ENCODE data around the gene CDC123.
"Not testable (repeated sequence)": the region's sequence is repeated elsewhere in the genome, so short reads cannot be mapped to it uniquely, and the experiment has no call there.

CDC123 gene

GRCh38 chr10:12235796-12236195 lies 39.8 kb downstream of the CDC123 start:
- DNase-seq (ENCODE audit: low read depth) = no peak

DNA sequence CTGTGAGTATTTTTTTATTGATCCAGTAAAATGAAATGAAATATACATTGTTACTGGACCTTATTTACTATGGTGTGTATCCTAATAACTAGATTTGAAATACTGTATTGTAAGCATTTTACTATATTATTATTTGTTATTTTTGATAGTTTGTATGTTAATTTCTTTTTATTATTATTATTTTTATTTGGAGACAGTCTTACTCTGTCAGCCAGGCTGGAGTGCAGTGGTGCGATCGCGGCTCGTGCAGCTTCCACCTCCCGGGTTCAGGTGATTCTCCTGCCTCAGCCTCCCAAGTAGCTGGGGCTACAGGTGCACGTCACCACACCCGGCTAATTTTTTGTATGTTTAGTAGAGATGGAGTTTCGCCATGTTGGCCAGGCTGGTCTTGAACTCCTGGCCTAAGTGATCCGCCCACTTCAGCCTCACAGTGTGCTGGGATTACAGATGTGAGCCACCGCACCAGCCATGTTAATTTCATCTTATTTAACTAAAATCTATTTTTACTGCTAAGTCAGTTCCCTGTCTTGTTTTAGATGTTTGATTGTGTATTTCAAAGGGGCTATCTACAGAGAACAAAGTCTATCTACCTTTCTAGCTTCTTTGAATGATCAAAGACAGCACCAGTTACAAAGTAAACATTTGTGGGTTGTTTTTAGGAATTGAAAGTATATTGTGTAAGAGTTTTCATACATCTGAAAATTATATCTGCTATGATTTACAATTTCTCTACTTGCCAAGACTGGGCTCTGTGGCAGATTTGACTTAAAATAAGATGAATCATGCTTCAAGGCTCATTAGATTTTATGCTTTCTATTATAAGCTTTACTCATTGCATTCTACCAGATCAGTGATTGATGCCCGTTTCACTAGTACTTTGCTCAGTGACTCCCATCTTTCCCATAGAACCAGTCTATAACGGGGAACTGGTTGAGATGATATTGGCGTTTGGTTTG lies 41.6 kb downstream of the CDC123 start:
- DNase-seq (ENCODE audit: low read depth) = no peak

GRCh38 chr10:12238821-12239220 lies 42.8 kb downstream of the CDC123 start:
- DNase-seq (ENCODE audit: low read depth) = no peak

GRCh38 chr10:12241810-12242529 lies 46.0 kb downstream of the CDC123 start:
- DNase-seq (ENCODE audit: low read depth) = no peak

GRCh38 chr10:12243864-12244620 lies 48.1 kb downstream of the CDC123 start:
- DNase-seq (ENCODE audit: low read depth) = no peak

DNA sequence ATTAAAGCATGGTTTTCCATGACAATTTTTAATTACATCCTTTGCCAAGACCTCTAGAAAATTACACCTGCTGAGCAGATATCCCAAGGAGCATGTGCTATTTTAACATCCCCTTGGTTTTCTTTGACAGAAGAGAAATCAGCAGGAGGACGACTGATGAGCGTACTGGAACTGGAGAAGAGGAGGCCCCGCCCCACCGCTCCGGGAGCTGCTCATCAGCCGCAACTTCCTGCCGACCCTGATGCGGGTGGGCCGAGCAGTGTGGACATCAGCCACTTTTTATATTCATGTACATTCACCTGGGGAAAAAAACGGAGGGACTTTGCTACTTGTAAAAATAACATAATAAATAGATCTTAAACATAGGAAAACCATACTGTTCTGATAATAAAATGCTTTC lies 54.2 kb downstream of the CDC123 start:
- DNase-seq (ENCODE audit: low read depth) = no peak

GRCh38 chr10:12250702-12251101 lies 54.7 kb downstream of the CDC123 start:
- DNase-seq (ENCODE audit: low read depth) = not testable (repeated sequence)

GRCh38 chr10:12251581-12251980 lies 55.6 kb downstream of the CDC123 start:
- no peak for DNase-seq (ENCODE audit: low read depth)

DNA sequence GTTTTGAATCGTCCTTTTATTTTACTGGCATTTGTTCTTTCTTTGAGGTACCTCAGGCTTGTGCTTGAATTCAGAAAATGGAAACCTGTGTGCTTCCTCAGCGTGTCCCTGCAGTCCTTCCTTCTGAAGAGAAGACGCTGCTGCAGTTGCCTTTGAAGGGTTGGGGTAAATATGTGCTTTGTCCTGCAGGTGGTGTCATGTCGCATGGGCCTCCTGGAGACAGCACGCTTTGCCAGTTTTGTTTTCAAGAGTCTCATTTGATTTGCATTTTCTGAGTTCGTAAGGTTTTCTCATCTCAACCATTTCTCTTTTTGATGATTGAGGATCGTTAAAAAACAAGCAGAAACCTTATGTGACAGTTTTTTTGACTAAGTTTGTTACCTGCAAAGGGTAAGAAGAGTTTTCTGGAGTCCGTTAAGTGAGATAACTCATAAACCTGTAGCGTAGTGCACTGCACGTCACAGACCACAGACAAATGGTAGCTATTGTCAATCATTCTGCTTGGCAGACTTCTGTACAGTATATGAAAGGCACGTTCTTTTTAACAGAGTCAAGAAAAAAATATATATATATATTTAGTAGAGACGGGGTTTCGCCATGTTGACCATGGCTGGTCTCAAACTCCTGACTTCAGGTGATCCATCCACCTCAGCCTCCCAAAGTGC lies 57.0 kb downstream of the CDC123 start:
- no peak for DNase-seq (ENCODE audit: low read depth)

DNA sequence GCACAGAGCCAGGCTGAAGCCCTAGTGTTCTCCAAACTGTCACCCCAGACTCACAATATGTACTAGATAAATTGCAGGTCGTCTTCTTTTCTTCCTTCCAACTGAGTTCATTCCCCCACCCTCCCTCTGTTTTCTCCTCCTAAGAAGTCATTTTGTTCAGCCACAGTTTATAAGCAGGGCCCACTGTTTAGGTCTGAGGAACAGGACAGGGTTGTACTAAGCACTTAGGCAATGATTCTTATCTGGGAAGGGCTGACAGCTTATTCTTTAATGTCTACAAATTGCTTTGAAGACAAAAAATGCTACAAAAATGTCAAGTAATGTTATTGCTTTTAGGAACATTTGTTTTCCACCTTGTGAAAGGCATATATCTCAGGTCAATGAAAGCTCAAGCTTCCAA lies 59.1 kb downstream of the CDC123 start:
- no peak for DNase-seq (ENCODE audit: low read depth)

GRCh38 chr10:12259988-12260387 lies 64.0 kb downstream of the CDC123 start:
- no peak for DNase-seq (ENCODE audit: low read depth)

DNA sequence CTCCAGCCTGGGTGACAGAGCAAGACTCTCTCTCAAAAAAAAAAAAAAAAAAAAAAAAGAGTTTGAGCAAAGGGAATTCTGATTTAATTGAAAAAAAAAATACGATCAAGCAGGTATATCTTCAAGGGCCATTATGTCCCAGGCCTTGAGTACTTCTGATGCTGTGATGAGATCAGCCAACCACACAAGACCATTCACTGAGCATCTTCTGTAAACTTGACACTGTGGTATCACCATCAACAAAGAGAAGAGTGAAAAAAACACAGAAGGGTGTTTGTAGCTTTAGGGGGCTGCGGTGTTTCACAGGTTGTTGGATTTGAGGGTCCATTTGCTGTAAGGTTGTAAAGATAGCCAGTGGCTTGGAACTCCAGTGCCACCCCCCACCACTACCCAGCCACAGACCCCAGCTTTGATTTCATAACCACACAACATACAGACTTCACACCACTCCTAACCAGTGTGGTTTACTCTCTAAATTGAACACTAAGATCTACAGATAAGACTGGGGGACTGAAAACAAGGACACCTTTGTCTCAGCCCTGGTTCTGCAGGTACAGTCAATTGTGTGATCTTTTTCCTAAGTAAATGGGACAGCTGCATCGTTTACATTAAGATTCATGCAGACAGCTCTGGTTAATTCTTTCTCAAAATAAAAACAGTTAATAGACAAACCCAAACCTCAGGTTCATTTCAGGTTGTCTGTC lies 66.4 kb downstream of the CDC123 start:
- no peak for DNase-seq (ENCODE audit: low read depth)

- DNase-seq (ENCODE audit: low read depth) = peak; percentile 46
Measured at GRCh38 chr10:12264204-12264940, 68.4 kb downstream of the CDC123 start.

DNA sequence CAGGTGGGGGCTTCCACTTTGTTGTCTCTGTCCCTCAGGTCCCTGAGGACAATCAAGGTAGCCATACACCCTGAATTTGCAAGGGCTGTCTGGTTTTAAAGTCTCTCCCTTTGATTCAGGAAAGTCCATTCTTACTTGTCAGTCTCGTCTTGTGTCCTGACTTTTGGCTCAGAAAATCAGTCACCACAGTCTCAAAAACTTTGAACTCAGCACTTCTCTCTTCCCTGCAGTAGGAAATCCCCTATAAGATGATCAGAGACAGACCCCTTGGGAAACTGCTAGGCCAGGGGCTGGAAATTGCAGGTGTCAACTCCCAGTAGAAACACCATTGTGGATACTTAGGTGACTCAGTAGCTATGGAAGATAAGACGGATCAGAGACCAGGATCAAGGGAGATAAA lies 73.1 kb downstream of the CDC123 start:
- no peak for DNase-seq (ENCODE audit: low read depth)

DNA sequence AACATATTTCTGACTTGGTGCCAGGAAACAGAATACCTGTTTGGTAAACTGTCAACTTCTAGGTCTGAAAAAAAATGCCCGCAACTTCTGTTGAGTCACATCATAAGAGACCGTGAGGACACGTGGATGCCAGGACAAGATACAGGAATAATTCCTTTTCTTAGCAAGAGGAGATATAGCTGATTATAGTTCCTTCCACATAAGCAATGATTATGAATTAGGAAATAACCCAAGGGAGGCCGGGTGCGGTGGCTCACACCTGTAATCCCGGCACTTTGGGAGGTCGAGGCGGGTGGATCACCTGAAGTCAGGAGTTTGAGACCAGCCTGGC lies 75.2 kb downstream of the CDC123 start:
- no peak for DNase-seq (ENCODE audit: low read depth)

DNA sequence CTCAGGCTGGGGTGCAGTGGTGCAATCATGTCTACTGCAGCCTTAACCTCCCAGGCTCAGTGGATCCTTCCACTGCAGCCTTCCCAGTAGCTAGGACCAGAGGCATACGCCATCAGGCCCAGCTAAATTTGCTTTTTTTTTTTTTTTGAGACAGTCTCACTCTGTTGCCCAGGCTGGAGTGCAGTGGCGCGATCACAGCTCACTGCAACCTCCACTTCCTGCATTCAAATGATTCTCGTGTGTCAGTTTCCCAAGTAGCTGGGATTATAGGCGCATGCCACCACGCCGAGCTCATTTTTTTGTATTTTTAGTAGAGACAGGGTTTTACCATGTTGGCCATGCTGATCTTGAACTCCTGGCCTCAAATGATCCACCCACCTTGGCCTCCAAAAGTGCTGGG lies 81.9 kb downstream of the CDC123 start:
- not testable (repeated sequence) for DNase-seq (ENCODE audit: low read depth)

DNA sequence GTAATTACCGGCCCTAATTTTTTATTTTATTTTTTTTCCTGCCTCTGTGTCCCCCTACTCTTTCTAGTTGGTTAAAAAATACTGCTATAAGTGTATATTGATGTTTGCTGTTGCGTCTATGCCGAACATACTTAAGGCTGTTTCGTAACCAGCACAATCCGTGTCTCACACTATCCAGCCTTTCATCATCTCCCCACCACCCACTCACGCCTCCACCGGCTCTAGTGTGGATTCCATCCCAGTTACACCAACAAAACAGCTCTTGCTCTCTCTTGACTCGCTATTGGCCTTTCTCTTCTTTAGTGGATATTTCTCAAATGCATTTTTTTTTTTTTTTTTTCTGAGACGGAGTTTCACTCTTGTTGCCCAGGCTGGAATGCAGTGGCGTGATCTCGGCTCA lies 83.3 kb downstream of the CDC123 start:
- no peak for DNase-seq (ENCODE audit: low read depth)

DNA sequence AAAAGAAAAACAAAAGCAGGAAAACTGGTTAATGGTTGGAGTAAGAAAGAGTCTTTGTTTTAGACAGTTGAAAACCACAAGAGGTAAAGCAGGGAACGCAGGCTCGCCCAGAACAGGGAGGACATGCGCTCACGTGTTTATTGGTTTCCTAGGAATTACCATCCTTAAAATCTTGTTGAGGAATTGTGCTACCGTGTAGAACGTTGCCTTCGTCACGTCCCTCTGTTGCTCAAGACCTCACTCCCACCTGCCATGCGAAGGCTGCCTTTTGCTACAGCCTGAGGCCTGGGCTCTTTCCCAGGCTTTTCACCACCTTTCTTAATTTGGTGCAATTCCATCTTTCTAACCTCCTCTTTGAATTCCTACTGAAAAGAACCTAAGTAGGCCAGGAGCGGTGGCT lies 91.8 kb downstream of the CDC123 start:
- no peak for DNase-seq (ENCODE audit: low read depth)

GRCh38 chr10:12297784-12298183 lies 101.8 kb downstream of the CDC123 start:
- DNase-seq (ENCODE audit: low read depth) = not testable (repeated sequence)

GRCh38 chr10:12299222-12299965 lies 103.4 kb downstream of the CDC123 start:
- no peak for DNase-seq (ENCODE audit: low read depth)
